CD8-positive, alpha-beta memory T cell (primary cell): ENCODE measurements around the gene KRTAP9-1. TPM values are rescaled to one million over a fixed set of nuclear protein-coding genes. Genes with fewer than 3 reads are reported as not detected.
A peak's percentile ranks its signal among the peaks of the same experiment; 100 is the strongest.
"Not testable (repeated sequence)": the region's sequence is repeated elsewhere in the genome, so short reads cannot be mapped to it uniquely, and the experiment has no call there.

ENCODE experiments used
- CTCF ChIA-PET: fragments of 350-600 bp; sonication (Branson Sonifier 250); formaldehyde crosslinking; loops from one replicate; lab custom pipeline; 2021; ENCODE audit warnings: antibody characterized with exemption; lab: Charles Lee
- POLR2A ChIA-PET: fragments of 350-600 bp; sonication (Branson Sonifier 250); formaldehyde crosslinking; loops from one replicate; lab custom pipeline; 2021; ENCODE audit warnings: antibody characterized with exemption; lab: Charles Lee
- DNase-seq, 5 donors: peaks; one replicate each; pipeline versions ENCODE4 v3.0.0 to v3.0.0-alpha.2; 2020 to 2022; ENCODE audit warnings: mixed read lengths in 1 of 5
- H3K27ac ChIP-seq: one replicate; pipeline ENCODE4 v1.7.0; 2013; ENCODE audit warnings: low read depth, mild to moderate bottlenecking, low read length, moderate library complexity
- H3K27me3 ChIP-seq: 2 replicates; pipeline ENCODE4 v1.7.0; 2013; ENCODE audit warnings: low read length, mild to moderate bottlenecking; ENCODE audit not compliant: insufficient read depth, poor library complexity, severe bottlenecking
- H3K36me3 ChIP-seq: 2 replicates; pipeline ENCODE4 v1.7.0; 2013; ENCODE audit warnings: mild to moderate bottlenecking, low read length, moderate library complexity; ENCODE audit not compliant: insufficient read depth
- H3K4me1 ChIP-seq: 2 replicates; pipeline ENCODE4 v1.7.0; 2013; ENCODE audit warnings: mild to moderate bottlenecking, low read length, moderate library complexity; ENCODE audit not compliant: insufficient read depth
- H3K4me3 ChIP-seq: 2 replicates; pipeline ENCODE4 v1.7.0; 2013; ENCODE audit warnings: mild to moderate bottlenecking, low read length
- H3K9me3 ChIP-seq: 2 replicates; pipeline ENCODE4 v1.7.0; 2013; ENCODE audit warnings: mild to moderate bottlenecking, low read length
- H3K27ac Mint-ChIP-seq, 8 donors: one replicate each; pipeline ENCODE4 v1.8.0; 2020 to 2021; ENCODE audit warnings: mixed read lengths in 8 of 8, mild to moderate bottlenecking in 6 of 8, inconsistent platforms in 3 of 8, moderate library complexity in 3 of 8
- H3K27me3 Mint-ChIP-seq, 2 donors: one replicate each; pipeline ENCODE4 v1.8.0; 2020 to 2021; ENCODE audit warnings: mixed read lengths in 2 of 2, mild to moderate bottlenecking in 1 of 2, moderate library complexity in 1 of 2
- H3K36me3 Mint-ChIP-seq, 3 donors: one replicate each; pipeline ENCODE4 v1.8.0; 2020 to 2021; ENCODE audit warnings: mixed read lengths in 3 of 3, inconsistent platforms in 1 of 3, mild to moderate bottlenecking in 1 of 3
- H3K4me1 Mint-ChIP-seq, 3 donors: one replicate each; pipeline ENCODE4 v1.8.0; 2020 to 2021; ENCODE audit warnings: mixed read lengths in 3 of 3, inconsistent platforms in 1 of 3, mild to moderate bottlenecking in 1 of 3
- H3K4me3 Mint-ChIP-seq, 7 donors: one replicate each; pipeline ENCODE4 v1.8.0; 2020 to 2021; ENCODE audit warnings: mixed read lengths in 7 of 7, mild to moderate bottlenecking in 6 of 7, moderate library complexity in 4 of 7, inconsistent platforms in 2 of 7
- H3K9me3 Mint-ChIP-seq, 5 donors: one replicate each; pipeline ENCODE4 v1.8.0; 2020 to 2022; ENCODE audit warnings: mixed read lengths in 5 of 5, mild to moderate bottlenecking in 3 of 5, moderate library complexity in 2 of 5, inconsistent platforms in 1 of 5
- polyA plus RNA-seq: library from polyadenylated mRNA; unstranded; fragments of 300-500 nt; fragmentation: Illumina TruSeq; gene quantifications from one replicate; pipeline ENCODE4 v1.2.3, GENCODE V29; 2021
- total RNA-seq, 2 experiments: library from RNA; stranded (reverse); gene quantifications; one replicate each; pipeline ENCODE4 v1.2.3, GENCODE V29; 2021

Gene KRTAP9-1, protein sequence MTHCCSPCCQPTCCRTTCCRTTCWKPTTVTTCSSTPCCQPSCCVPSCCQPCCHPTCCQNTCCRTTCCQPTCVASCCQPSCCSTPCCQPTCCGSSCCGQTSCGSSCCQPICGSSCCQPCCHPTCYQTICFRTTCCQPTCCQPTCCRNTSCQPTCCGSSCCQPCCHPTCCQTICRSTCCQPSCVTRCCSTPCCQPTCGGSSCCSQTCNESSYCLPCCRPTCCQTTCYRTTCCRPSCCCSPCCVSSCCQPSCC
- total RNA-seq = not detected
- not detected for polyA plus RNA-seq

GRCh38 chr17:41189837-41190318 lies at the start of gene KRTAP9-1:
KRTAP9-1 (plus strand) TSS chr17:41189887; CDS start chr17:41189887, 0 bp downstream.
- peaks cover 23 to 56% of the 10 kb centered on the region in 2 donors for H3K27me3 Mint-ChIP-seq
- H3K4me3 ChIP-seq, POLR2A ChIA-PET, H3K27ac ChIP-seq, H3K36me3 ChIP-seq, H3K27ac Mint-ChIP-seq, H3K4me1 ChIP-seq, H3K27me3 ChIP-seq, CTCF ChIA-PET, H3K9me3 Mint-ChIP-seq, DNase-seq, H3K4me3 Mint-ChIP-seq, H3K9me3 ChIP-seq, H3K4me1 Mint-ChIP-seq: not testable (repeated sequence)
- H3K36me3 Mint-ChIP-seq = peaks cover 0 to 12% (median 0%) of the 10 kb centered on the region in 3 donors

DNA sequence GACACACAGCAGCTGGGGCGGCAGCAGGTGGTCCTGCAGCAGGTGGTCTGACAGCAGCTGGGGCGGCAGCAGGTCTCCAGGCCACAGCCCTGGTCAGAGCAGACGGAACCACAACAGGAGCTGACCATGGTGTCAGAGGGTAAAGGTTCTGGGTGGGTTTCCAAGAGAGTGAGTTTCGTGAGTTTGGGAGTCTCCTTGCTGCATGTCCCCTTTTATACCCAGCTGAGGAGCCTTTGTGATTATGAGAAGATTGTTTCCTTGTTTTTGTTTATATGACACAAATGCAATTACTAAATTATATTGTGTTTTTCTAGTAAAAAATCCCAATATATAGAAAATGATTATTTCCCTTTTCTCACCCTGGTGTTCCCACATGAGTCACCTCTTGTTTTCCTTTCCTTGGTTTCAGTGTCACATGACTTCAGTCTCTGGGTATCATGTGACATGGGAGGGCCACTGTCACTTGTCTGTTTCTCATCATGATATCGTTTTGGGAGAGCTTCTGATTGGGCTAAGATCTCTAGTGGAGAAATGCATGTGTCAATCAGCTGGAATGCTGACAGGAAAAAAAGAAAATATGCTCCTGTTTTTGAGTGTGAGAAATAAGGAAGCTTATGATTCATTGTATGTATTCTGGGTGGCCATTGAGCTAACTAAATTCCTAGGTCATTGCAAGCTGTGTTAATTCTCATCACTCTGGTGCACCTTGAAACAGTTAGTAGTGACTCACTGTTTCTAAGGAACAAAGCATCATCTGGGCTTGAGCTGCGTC lies 49.1 kb upstream of the KRTAP9-1 start, which contains the start of gene KRTAP4-6:
KRTAP4-6 (minus strand) TSS at position 185 of the 772 bp plus-strand sequence; CDS start at position 128, 57 bp downstream.
- CTCF ChIA-PET = no interaction called here
- H3K9me3 ChIP-seq = no peaks in the 10 kb centered on the region

GRCh38 chr17:41141361-41141760 lies 48.3 kb upstream of the KRTAP9-1 start:
- Mint-ChIP-seq H3K4me3 (no peak overlapping the region), H3K4me1 (no peaks in the 10 kb centered on the region), H3K36me3 (peaks cover 2 to 31% (median 7%) of the 10 kb centered on the region in 3 donors), H3K9me3 (peaks cover 10 to 37% (median 16%) of the 10 kb centered on the region in 5 donors), H3K27ac (no peak overlapping the region), H3K27me3 (peaks cover 6 to 38% of the 10 kb centered on the region in 2 donors)
- ChIA-PET CTCF (no interaction called here), POLR2A (no interaction called here)
- Histone ChIP-seq H3K4me1 (no peaks in the 10 kb centered on the region), H3K9me3 (no peaks in the 10 kb centered on the region), H3K27me3 (no peaks in the 10 kb centered on the region), H3K27ac (no peak overlapping the region), H3K36me3 (no peaks in the 10 kb centered on the region), H3K4me3 (no peak overlapping the region)
- no peak for DNase-seq

More for the DNA sequence above, 49.1 kb upstream of the KRTAP9-1 start, which contains the start of gene KRTAP4-6:
- peaks cover 0 to 2% (median 0%) of the 10 kb centered on the region in 3 donors for H3K4me1 Mint-ChIP-seq
- no peak within 1 kb of the TSS for H3K27ac ChIP-seq
- POLR2A ChIA-PET = no interaction called here
- H3K36me3 ChIP-seq = no peaks in the 10 kb centered on the region
- H3K4me1 ChIP-seq = no peaks in the 10 kb centered on the region
- no peak within 1 kb of the TSS for H3K4me3 Mint-ChIP-seq
- peaks cover 10 to 37% (median 16%) of the 10 kb centered on the region in 5 donors for H3K9me3 Mint-ChIP-seq
- no peak for DNase-seq
- no peaks in the 10 kb centered on the region for H3K27me3 ChIP-seq
- no peak within 1 kb of the TSS for H3K27ac Mint-ChIP-seq
- peaks cover 9 to 31% of the 10 kb centered on the region in 2 donors for H3K27me3 Mint-ChIP-seq
- H3K36me3 Mint-ChIP-seq = peaks cover 2 to 31% (median 7%) of the 10 kb centered on the region in 3 donors
- no peak within 1 kb of the TSS for H3K4me3 ChIP-seq

GRCh38 chr17:41144846-41145245 lies 44.8 kb upstream of the KRTAP9-1 start:
- no peak overlapping the region for H3K4me3 Mint-ChIP-seq
- H3K27ac ChIP-seq = no peak overlapping the region
- ChIA-PET POLR2A (no interaction called here), CTCF (no interaction called here)
- H3K9me3 ChIP-seq = no peaks in the 10 kb centered on the region
- H3K4me1 ChIP-seq = no peaks in the 10 kb centered on the region
- no peaks in the 10 kb centered on the region for H3K36me3 ChIP-seq
- no peak overlapping the region for H3K4me3 ChIP-seq
- DNase-seq = no peak
- H3K9me3 Mint-ChIP-seq = peaks cover 5 to 32% (median 14%) of the 10 kb centered on the region in 5 donors
- H3K27ac Mint-ChIP-seq = peak overlapping the region in 1 of 8 donors; percentile 28
- H3K27me3 Mint-ChIP-seq = peaks cover 3 to 36% of the 10 kb centered on the region in 2 donors
- H3K36me3 Mint-ChIP-seq = peaks cover 0 to 28% (median 5%) of the 10 kb centered on the region in 3 donors
- H3K4me1 Mint-ChIP-seq = peaks cover 0 to 2% (median 0%) of the 10 kb centered on the region in 3 donors
- no peaks in the 10 kb centered on the region for H3K27me3 ChIP-seq

- ChIA-PET POLR2A (no interaction called here), CTCF (no interaction called here)
- Histone ChIP-seq H3K27me3 (no peaks in the 10 kb centered on the region), H3K9me3 (no peaks in the 10 kb centered on the region), H3K4me3 (no peak overlapping the region), H3K4me1 (no peaks in the 10 kb centered on the region), H3K36me3 (no peaks in the 10 kb centered on the region), H3K27ac (no peak overlapping the region)
- Mint-ChIP-seq H3K4me3 (no peak overlapping the region), H3K27me3 (peaks cover 3 to 36% of the 10 kb centered on the region in 2 donors), H3K4me1 (peaks cover 0 to 2% (median 0%) of the 10 kb centered on the region in 3 donors), H3K36me3 (peaks cover 0 to 28% (median 5%) of the 10 kb centered on the region in 3 donors), H3K27ac (peak overlapping the region in 2 of 8 donors; percentile 7 to 28), H3K9me3 (peaks cover 3 to 32% (median 14%) of the 10 kb centered on the region in 5 donors)
- no peak for DNase-seq
Measured at GRCh38 chr17:41145261-41145660, 44.4 kb upstream of the KRTAP9-1 start.

DNA sequence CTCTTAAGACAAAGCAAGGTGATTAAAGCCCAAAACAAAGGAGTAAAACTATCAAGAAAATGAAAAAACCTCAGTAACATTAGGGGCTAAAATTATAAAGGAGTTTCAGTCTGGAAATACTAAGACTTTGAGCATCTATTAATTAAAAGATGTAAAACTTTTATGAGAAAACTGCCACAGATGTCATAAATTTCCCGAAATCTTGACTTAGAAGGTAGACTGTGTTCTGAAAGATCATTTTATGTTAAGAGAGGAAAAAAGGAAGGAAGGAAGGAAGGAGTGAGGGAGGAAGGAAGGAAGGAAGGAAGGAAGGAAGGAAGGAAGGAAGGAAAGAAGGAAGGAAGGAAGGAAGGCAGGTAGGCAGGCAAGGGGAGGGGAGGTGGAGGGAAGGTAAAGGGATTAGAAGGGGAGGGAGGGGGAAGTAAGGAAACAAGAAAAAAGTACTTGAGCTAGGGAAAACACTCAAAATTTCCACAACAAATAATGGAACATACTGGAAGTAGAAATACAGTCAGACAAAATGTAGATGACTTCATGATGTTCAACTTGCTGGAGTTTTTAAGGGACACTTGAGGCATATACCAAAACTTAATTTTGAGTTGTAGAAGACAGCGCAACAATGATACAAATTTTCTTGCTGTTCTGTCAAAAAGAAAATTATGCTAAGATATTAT lies 42.0 kb upstream of the KRTAP9-1 start:
- CTCF ChIA-PET = no interaction called here
- H3K36me3 Mint-ChIP-seq = peaks cover 0 to 13% (median 5%) of the 10 kb centered on the region in 3 donors
- H3K4me1 Mint-ChIP-seq = peaks cover 0 to 2% (median 0%) of the 10 kb centered on the region in 3 donors

GRCh38 chr17:41148971-41149651 lies 40.6 kb upstream of the KRTAP9-1 start:
- H3K27me3 ChIP-seq, CTCF ChIA-PET, H3K4me1 ChIP-seq, H3K27ac ChIP-seq, DNase-seq, POLR2A ChIA-PET, H3K9me3 ChIP-seq, H3K27ac Mint-ChIP-seq, H3K9me3 Mint-ChIP-seq, H3K4me3 Mint-ChIP-seq, H3K36me3 Mint-ChIP-seq, H3K4me3 ChIP-seq, H3K36me3 ChIP-seq, H3K4me1 Mint-ChIP-seq: not testable (repeated sequence)
- peaks cover 7 to 35% of the 10 kb centered on the region in 2 donors for H3K27me3 Mint-ChIP-seq

More for the DNA sequence above, 42.0 kb upstream of the KRTAP9-1 start:
- no peaks in the 10 kb centered on the region for H3K4me1 ChIP-seq
- no peak overlapping the region for H3K4me3 ChIP-seq
- peaks cover 0 to 18% (median 9%) of the 10 kb centered on the region in 5 donors for H3K9me3 Mint-ChIP-seq
- no peaks in the 10 kb centered on the region for H3K27me3 ChIP-seq
- H3K27ac Mint-ChIP-seq = no peak overlapping the region
- POLR2A ChIA-PET = interaction anchor here (0.7 kb wide), 1 partner anchor 87 kb away, joined by 3 read pairs; no protein-coding TSS in a partner anchor
- H3K9me3 ChIP-seq = no peaks in the 10 kb centered on the region
- H3K36me3 ChIP-seq = no peaks in the 10 kb centered on the region
- H3K27me3 Mint-ChIP-seq = peaks cover 3 to 27% of the 10 kb centered on the region in 2 donors
- H3K4me3 Mint-ChIP-seq = no peak overlapping the region
- no peak for DNase-seq
- no peak overlapping the region for H3K27ac ChIP-seq
